Hepatocyte (in vitro differentiated cells): ENCODE results near the gene PTGER4.

Experiments used
- EZH2 ChIP-seq: fragments of 200-600 bp; sonication (generic); IDR thresholded peaks from 2 replicates; pipeline ENCODE4 v1.6.1; 2016; ENCODE audit warnings: antibody characterized with exemption, mild to moderate bottlenecking, borderline replicate concordance
- EZH2phosphoT487 ChIP-seq: fragments of 200-600 bp; sonication (generic); IDR thresholded peaks from one replicate; pipeline ENCODE4 v1.6.1; 2018; ENCODE audit warnings: antibody characterized with exemption, mild to moderate bottlenecking, low read depth, moderate library complexity; ENCODE audit not compliant: unreplicated experiment, severe bottlenecking
- TF ChIP-seq, protein P1 (sequence below): fragments of 200-600 bp; sonication (generic); IDR thresholded peaks from 2 replicates; pipeline ENCODE4 v1.5.1; 2016; ENCODE audit warnings: antibody characterized with exemption, mild to moderate bottlenecking; ENCODE audit not compliant: poor library complexity

DNA sequence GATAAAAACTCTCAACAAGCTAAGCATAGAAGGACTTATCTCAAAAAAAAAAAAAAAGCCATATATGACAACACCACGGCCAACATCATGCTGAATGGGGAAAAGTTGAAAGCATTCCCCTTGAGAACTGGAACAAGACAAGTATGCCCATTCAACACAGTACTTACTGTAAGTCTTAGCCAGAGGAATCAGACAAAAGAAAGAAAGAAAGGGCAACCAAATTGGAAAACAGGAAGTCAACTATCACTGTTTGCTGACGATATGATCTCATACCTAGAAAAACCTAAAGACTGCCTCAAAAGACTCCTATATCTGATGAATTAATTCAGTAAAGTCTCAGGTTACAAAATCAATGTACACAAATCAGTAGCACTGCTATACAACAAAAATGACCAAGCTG, 24.6 kb upstream of the PTGER4 start:
- TF ChIP-seq, protein P1, sequence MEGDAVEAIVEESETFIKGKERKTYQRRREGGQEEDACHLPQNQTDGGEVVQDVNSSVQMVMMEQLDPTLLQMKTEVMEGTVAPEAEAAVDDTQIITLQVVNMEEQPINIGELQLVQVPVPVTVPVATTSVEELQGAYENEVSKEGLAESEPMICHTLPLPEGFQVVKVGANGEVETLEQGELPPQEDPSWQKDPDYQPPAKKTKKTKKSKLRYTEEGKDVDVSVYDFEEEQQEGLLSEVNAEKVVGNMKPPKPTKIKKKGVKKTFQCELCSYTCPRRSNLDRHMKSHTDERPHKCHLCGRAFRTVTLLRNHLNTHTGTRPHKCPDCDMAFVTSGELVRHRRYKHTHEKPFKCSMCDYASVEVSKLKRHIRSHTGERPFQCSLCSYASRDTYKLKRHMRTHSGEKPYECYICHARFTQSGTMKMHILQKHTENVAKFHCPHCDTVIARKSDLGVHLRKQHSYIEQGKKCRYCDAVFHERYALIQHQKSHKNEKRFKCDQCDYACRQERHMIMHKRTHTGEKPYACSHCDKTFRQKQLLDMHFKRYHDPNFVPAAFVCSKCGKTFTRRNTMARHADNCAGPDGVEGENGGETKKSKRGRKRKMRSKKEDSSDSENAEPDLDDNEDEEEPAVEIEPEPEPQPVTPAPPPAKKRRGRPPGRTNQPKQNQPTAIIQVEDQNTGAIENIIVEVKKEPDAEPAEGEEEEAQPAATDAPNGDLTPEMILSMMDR: no peak
- no peak for TF ChIP-seq EZH2phosphoT487
- no peak for TF ChIP-seq EZH2
